ENCODE measurements around the gene MCTP2. TPM values are rescaled to one million over a fixed set of nuclear protein-coding genes. Genes with fewer than 3 reads are reported as not detected.

Gene MCTP2
- total RNA-seq, 1 experiment from 2014 or later, result 0.19 TPM

- intact Hi-C loops (cut with micrococcal nuclease; ENCODE audit: unreplicated experiment), result no loop called here
- no peak for TF ChIP-seq CTCF (conservative IDR thresholded peaks at IDR 0.05; ENCODE audit: low read depth, low read length)
- TF ChIP-seq EZH2 (IDR thresholded peaks at IDR 0.05; ENCODE audit: borderline replicate concordance, low read depth, low read length, poor library complexity, severe bottlenecking), result no peak
- no peak overlapping the region for H3K27ac ChIP-seq (ENCODE audit: low read depth, low read length, poor library complexity, severe bottlenecking)
- no peaks in the 10 kb centered on the region for H3K36me3 ChIP-seq (ENCODE audit: insufficient read depth, low read length, poor library complexity, severe bottlenecking)
- BruUV-seq (replicated peaks), result no TSS peak
- H3K4me1 ChIP-seq (ENCODE audit: insufficient read depth, low read length, poor library complexity, severe bottlenecking), result no peaks in the 10 kb centered on the region
- no peaks in the 10 kb centered on the region for H3K27me3 ChIP-seq (replicated peaks; ENCODE audit: insufficient read depth, low read depth, low read length, poor library complexity)
- DNase-seq (ENCODE audit: low spot score), result no peak
- POLR2A ChIA-PET (ENCODE audit: low non-redundant PET), result no interaction called here
- H3K4me3 ChIP-seq (ENCODE audit: low read depth, low read length, poor library complexity, severe bottlenecking), result no peak overlapping the region
- no peaks in the 10 kb centered on the region for H3K9me3 ChIP-seq (ENCODE audit: low read depth, low read length, poor library complexity, severe bottlenecking)
- CTCF ChIA-PET, result interaction anchor here (0.7 kb wide), 1 partner anchor 92 kb away, joined by 3 read pairs; no protein-coding TSS in a partner anchor
Observed at GRCh38 chr15:94295275-94295674, 63.9 kb downstream of the MCTP2 start.

DNA sequence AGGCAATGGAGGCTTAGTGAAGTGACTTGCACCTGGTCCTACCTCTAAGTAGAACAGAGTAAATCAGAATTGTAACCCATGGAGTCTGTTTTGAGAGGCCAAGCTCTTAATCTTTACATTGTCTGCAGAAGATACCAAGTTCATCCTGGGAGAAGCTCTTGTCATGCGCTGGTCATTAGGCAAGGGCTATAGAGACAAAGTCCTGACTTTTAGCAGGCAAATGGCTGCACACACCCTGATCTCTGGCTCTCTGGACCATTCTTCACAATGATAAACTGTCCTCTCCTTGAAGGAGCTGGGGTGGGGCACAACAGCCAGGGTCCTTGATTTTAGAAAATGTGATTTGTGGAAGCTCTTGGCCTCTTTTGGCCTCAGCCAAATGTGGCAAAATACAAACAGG, 65.4 kb downstream of the MCTP2 start:
- H3K4me1 ChIP-seq (ENCODE audit: insufficient read depth, low read length, poor library complexity, severe bottlenecking), result no peaks in the 10 kb centered on the region
- no peak overlapping the region for H3K4me3 ChIP-seq (ENCODE audit: low read depth, low read length, poor library complexity, severe bottlenecking)
- TF ChIP-seq CTCF (conservative IDR thresholded peaks at IDR 0.05; ENCODE audit: low read depth, low read length) (no peak), EZH2 (IDR thresholded peaks at IDR 0.05; ENCODE audit: borderline replicate concordance, low read depth, low read length, poor library complexity, severe bottlenecking) (no peak)
- DNase-seq (ENCODE audit: low spot score), result no peak
- ChIA-PET CTCF (no interaction called here), POLR2A (ENCODE audit: low non-redundant PET) (no interaction called here)
- no peaks in the 10 kb centered on the region for H3K27me3 ChIP-seq (replicated peaks; ENCODE audit: insufficient read depth, low read depth, low read length, poor library complexity)
- H3K27ac ChIP-seq (ENCODE audit: low read depth, low read length, poor library complexity, severe bottlenecking), result no peak overlapping the region
- H3K36me3 ChIP-seq (ENCODE audit: insufficient read depth, low read length, poor library complexity, severe bottlenecking), result no peaks in the 10 kb centered on the region
- BruUV-seq (replicated peaks), result no TSS peak
- intact Hi-C loops (cut with micrococcal nuclease; ENCODE audit: unreplicated experiment), result no loop called here
- no peaks in the 10 kb centered on the region for H3K9me3 ChIP-seq (ENCODE audit: low read depth, low read length, poor library complexity, severe bottlenecking)

GRCh38 chr15:94297558-94297957, 66.2 kb downstream of the MCTP2 start:
- intact Hi-C loops (cut with micrococcal nuclease; ENCODE audit: unreplicated experiment), result no loop called here
- Histone ChIP-seq H3K27me3 (replicated peaks; ENCODE audit: insufficient read depth, low read depth, low read length, poor library complexity) (no peaks in the 10 kb centered on the region), H3K36me3 (ENCODE audit: insufficient read depth, low read length, poor library complexity, severe bottlenecking) (no peaks in the 10 kb centered on the region), H3K4me1 (ENCODE audit: insufficient read depth, low read length, poor library complexity, severe bottlenecking) (no peaks in the 10 kb centered on the region), H3K27ac (ENCODE audit: low read depth, low read length, poor library complexity, severe bottlenecking) (no peak overlapping the region), H3K9me3 (ENCODE audit: low read depth, low read length, poor library complexity, severe bottlenecking) (no peaks in the 10 kb centered on the region), H3K4me3 (ENCODE audit: low read depth, low read length, poor library complexity, severe bottlenecking) (no peak overlapping the region)
- BruUV-seq (replicated peaks), result no TSS peak
- TF ChIP-seq EZH2 (IDR thresholded peaks at IDR 0.05; ENCODE audit: borderline replicate concordance, low read depth, low read length, poor library complexity, severe bottlenecking) (no peak), CTCF (conservative IDR thresholded peaks at IDR 0.05; ENCODE audit: low read depth, low read length) (no peak)
- POLR2A ChIA-PET (ENCODE audit: low non-redundant PET), result no interaction called here
- CTCF ChIA-PET, result no interaction called here
- DNase-seq (ENCODE audit: low spot score), result no peak
